A549 treated with AZD9567 at 1 μM for 4 hours (cell line): ENCODE results near the gene ZEB1. TPM values are rescaled to one million over a fixed set of nuclear protein-coding genes. Genes with fewer than 3 reads are reported as not detected.

Source experiments
- total RNA-seq: library from RNA; stranded (reverse); fragments of 200-300 nt; extraction: Qiagen RNA extraction; gene quantifications from 5 replicates; pipeline ENCODE4 v1.2.3, GENCODE V29; 2022; ENCODE audit not compliant: insufficient read depth

The ZEB1 gene
- 5.7 to 9.3 TPM (median 8.0 TPM) in 5 replicates for total RNA-seq

GRCh38 chr10:31318854-31319601 lies at the start of gene ZEB1:
ZEB1 (plus strand) TSS chr10:31319216; CDS start chr10:31319235, 19 bp downstream.

